Lung (tissue), 12 donors: ENCODE measurements around the gene TEX2. TPM values are rescaled to one million over a fixed set of nuclear protein-coding genes. Genes with fewer than 3 reads are reported as not detected.
"Not testable (repeated sequence)": the region's sequence is repeated elsewhere in the genome, so short reads cannot be mapped to it uniquely, and the experiment has no call there.

Source experiments
- ATAC-seq: fragments of 200-7000 bp; cut with Tn5 transposase; one replicate; pipeline ENCODE4 v1.9.1; 2020; ENCODE audit warnings: moderate number of reproducible peaks; ENCODE audit not compliant: insufficient read depth, low FRiP score
- DNase-seq, 3 donors: peaks; one replicate each; pipeline ENCODE4 v3.0.0-alpha.2; 2013 to 2017
- H3K27ac ChIP-seq, 2 donors: one replicate each; pipeline ENCODE4 v1.5.1; 2013; ENCODE audit warnings: mild to moderate bottlenecking in 2 of 2, moderate library complexity in 2 of 2, control low read depth in 1 of 2, inconsistent platforms in 1 of 2, low read depth in 1 of 2, low read length in 1 of 2
- H3K27me3 ChIP-seq, 3 donors: one replicate each; pipeline ENCODE4 v1.5.1; 2013; ENCODE audit warnings: low read length in 2 of 3; ENCODE audit not compliant: control insufficient read depth in 3 of 3, insufficient read depth in 3 of 3
- H3K36me3 ChIP-seq, 4 donors: one replicate each; pipeline ENCODE4 v1.5.1; 2013; ENCODE audit warnings: low read length in 4 of 4, mild to moderate bottlenecking in 1 of 4, moderate library complexity in 1 of 4; ENCODE audit not compliant: control insufficient read depth in 4 of 4, insufficient read depth in 4 of 4
- H3K4me1 ChIP-seq, 5 donors: one replicate each; pipeline ENCODE4 v1.5.1; 2013; ENCODE audit warnings: low read length in 5 of 5, mild to moderate bottlenecking in 2 of 5, moderate library complexity in 1 of 5; ENCODE audit not compliant: control insufficient read depth in 5 of 5, insufficient read depth in 5 of 5
- H3K4me3 ChIP-seq: one replicate; pipeline ENCODE4 v1.5.1; 2013; ENCODE audit warnings: mild to moderate bottlenecking, control low read depth, moderate library complexity
- H3K9ac ChIP-seq, 2 donors: one replicate each; pipeline ENCODE4 v1.5.1; 2013; ENCODE audit warnings: low read length in 2 of 2, control low read depth in 1 of 2; ENCODE audit not compliant: insufficient read depth in 1 of 2
- H3K9me3 ChIP-seq, 4 donors: one replicate each; pipeline ENCODE4 v1.5.1; 2013; ENCODE audit warnings: low read length in 3 of 4, mild to moderate bottlenecking in 1 of 4, moderate library complexity in 1 of 4; ENCODE audit not compliant: control insufficient read depth in 4 of 4, insufficient read depth in 3 of 4
- CTCF ChIP-seq: IDR thresholded peaks from 2 replicates; pipeline ENCODE4 v1.5.1; 2012; ENCODE audit warnings: mild to moderate bottlenecking; ENCODE audit errors: control extremely low read depth, extremely low read depth
- WGBS, 2 donors: extraction: QIAGEN DNeasy Blood & Tissue Kit; methylation state at CpG; one replicate each; pipeline ENCODE4 v1.1.7; 2013; 5-methylcytosine and 5-hydroxymethylcytosine counted together
- polyA plus RNA-seq, 2 donors: library from polyadenylated mRNA; stranded (reverse); fragments of 200-250 nt; gene quantifications; one replicate each; pipeline ENCODE4 v1.2.1, GENCODE V29; 2013
- total RNA-seq, 2 donors: library from RNA; depleted of rRNA in 1 of 2; stranded (reverse); fragments of >200 nt in 1 of 2; gene quantifications; one replicate each; pipeline ENCODE4 v1.2.1, GENCODE V29; 2014 to 2021
- donor health status: control.
- donor health status: control.
- donor health status: Bipolar disorder and iron deficiency.
- donor health status: healthy.
- donor health status: DM: yes; HTN: yes; CAD: no.

The TEX2 gene
- total and polyA plus RNA-seq, 4 donors: 10.0 to 42.8 (median 28.8) TPM

GRCh38 chr17:64186171-64187092 lies 76.6 kb downstream of the TEX2 start:
- Histone ChIP-seq H3K9me3 (no peaks in the 10 kb centered on the region), H3K4me3 (no peak overlapping the region), H3K36me3 (peaks cover 0 to 8% (median 6%) of the 10 kb centered on the region in 4 donors), H3K9ac (no peak overlapping the region), H3K27me3 (no peaks in the 10 kb centered on the region), H3K4me1 (peaks cover 0 to 5% (median 0%) of the 10 kb centered on the region in 5 donors), H3K27ac (no peak overlapping the region)
- 95 to 96% methylated on average over 12 of the region's 12 CpGs for WGBS, 2 donors
- DNase-seq: no peak
- no peak for ATAC-seq
- no peak for TF ChIP-seq CTCF

- not testable (repeated sequence) for ATAC-seq, H3K36me3 ChIP-seq, H3K4me3 ChIP-seq, H3K27me3 ChIP-seq, H3K9ac ChIP-seq, H3K9me3 ChIP-seq, DNase-seq, H3K4me1 ChIP-seq
- 43 to 49% methylated on average over 9 of the region's 9 CpGs for WGBS, 2 donors
- H3K27ac ChIP-seq: peak overlapping the region in 1 of 2 donors; percentile 10
Measured at GRCh38 chr17:64185557-64185956, 77.5 kb downstream of the TEX2 start.

DNA sequence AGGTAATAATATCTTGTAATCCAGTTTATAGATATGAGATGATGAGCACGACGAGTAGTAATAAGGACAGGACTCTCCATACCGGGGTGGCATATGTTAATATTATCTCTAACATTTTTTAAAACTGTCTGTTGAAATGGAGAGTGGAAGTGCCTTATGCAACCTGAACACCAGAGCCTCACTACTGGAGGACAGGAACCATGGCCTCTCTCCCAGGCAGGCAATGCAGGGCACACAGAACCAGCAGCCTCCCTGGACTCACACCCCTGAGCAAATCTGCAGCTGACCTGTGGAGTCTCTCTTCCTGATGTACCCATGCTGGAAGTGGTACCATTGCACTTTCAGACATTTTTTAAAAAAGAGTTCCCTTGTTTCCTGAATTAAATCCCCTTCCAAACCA lies 78.0 kb downstream of the TEX2 start:
- H3K9ac ChIP-seq: no peak overlapping the region

More for the DNA sequence above, 78.0 kb downstream of the TEX2 start:
- Histone ChIP-seq H3K4me3 (no peak overlapping the region), H3K4me1 (peaks cover 0 to 2% (median 0%) of the 10 kb centered on the region in 5 donors), H3K36me3 (peaks cover 0 to 8% (median 5%) of the 10 kb centered on the region in 4 donors), H3K27me3 (no peaks in the 10 kb centered on the region), H3K9me3 (no peaks in the 10 kb centered on the region), H3K27ac (peak overlapping the region in 1 of 2 donors; percentile 71)
- ATAC-seq (no peak), DNase-seq (no peak)
- no peak for TF ChIP-seq CTCF
- WGBS, 2 donors: 58 to 88% methylated on average over 3 of the region's 3 CpGs
